Stimulated activated CD4-positive, alpha-beta T cell treated with anti-CD3 and anti-CD28 coated beads, Interleukin-1b, Interleukin-23, amount 100 ng/mL, for 1 hour (primary cell): ENCODE results near the gene PLK2.

Source experiments
- DNase-seq, 2 donors: peaks; one replicate each; pipeline ENCODE4 v3.0.0-alpha.2; 2020; ENCODE audit warnings: low read depth in 2 of 2

PLK2 gene

DNA sequence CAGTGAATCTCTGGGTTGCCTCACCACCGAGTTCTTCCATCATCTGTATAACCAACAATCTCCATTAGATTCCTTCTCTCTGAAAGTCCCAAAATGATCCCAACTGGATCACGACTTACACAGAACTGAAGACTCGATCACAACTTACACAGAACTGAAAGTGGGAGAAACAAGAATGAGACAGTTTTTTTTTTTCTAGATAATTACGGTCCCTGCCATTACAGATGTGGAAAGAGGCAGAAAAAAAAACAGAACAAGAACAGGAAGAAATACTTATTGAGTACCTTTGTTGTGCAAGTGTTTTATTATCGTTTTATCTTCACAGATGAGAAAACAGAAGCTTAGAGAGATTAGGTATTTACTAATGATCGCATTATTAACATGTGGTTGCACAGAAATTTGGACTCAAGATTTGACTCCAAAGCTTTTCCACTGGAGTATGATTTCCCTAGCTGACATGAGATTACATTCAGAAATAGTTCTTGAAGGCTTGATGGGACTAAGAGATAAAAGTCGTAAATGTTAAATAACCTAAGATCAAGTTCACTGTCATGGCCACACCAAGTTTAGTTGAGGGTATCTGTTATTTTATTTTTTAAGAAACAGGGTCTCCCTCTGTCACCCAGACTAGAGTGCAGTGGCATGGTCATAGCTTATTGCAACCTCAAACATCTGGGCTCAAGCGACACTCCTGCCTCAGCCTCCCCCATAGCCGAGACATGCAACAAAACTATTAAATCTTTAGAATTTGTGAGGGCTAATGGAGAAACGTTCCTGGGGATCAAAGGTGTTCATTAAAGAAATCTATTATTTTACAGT, 8.9 kb downstream of the PLK2 start:
- DNase-seq: no peak

DNA sequence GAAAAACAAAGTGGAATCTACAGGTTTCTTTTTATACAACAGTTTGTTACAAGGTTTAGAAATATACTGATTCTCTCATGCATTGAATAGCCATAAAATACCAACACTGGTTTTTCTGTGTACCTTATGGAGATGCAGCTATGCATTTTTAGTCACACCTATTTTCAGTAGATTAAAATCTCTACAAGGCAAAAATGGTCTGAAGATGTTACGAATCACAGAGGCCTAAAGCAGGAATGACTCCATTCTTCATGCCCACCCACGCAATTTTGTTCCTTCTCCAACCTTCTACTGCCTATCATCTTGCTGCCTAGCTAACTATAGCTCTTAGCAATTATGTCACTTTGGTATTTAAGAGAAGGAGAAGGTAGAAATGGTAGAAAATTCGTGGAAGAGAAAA, 9.9 kb downstream of the PLK2 start:
- DNase-seq: no peak

DNA sequence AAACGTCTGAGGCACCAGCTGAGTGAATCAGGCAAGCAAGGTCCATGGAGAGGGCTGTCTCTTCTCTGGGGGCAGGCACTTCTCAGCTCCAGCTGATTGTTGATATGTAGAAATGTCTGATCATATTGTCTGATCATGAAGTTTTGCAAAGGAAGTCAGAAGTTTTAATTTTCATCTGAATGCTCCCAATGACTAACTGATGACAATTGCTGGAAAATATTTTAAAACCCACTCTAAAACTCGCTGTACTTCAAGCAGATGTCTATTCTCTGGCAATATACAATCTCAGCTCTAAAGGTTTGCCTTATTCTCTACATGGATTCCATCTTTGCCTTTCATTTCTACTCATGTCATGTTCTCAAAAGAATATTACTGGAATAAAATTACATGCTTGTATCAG, 12.7 kb downstream of the PLK2 start:
- DNase-seq: no peak

DNA sequence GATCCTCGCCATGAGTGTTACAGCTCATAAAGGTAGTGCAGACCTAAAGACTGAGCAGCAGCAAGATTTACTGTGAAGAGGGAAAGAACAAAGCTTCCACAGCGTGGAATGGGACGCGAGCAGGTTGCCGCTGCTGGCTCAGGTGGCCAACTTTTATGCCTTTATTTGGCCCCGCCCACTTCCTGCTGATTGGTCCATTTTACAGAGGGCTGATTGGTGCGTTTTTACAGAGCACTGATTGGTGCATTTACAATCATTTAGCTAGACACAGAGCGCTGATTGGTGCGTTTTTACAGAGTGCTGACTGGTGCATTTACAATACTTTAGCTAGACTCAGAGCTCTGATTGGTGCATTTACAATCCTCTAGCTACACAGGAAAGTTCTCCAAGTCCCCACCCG, 13.9 kb downstream of the PLK2 start:
- no peak for DNase-seq

DNA sequence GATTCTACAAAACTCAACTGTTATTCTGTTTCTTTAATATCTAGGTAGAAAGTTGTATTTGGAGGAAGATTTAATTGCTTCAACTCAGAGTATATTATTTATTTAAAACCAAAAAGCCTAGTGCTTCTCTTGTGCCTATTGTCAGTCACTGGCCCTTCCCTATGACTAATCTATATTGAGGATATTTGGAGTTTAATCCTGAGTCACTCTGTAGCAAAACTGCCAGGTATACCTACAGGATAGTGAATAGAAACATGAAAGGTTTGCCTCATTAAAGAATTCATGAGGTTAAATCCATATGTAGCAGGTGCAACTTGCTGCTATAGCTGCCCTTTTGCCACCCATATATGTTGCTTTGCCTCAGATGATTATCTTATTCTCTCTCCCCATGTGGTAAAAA, 15.1 kb downstream of the PLK2 start:
- DNase-seq: no peak

DNA sequence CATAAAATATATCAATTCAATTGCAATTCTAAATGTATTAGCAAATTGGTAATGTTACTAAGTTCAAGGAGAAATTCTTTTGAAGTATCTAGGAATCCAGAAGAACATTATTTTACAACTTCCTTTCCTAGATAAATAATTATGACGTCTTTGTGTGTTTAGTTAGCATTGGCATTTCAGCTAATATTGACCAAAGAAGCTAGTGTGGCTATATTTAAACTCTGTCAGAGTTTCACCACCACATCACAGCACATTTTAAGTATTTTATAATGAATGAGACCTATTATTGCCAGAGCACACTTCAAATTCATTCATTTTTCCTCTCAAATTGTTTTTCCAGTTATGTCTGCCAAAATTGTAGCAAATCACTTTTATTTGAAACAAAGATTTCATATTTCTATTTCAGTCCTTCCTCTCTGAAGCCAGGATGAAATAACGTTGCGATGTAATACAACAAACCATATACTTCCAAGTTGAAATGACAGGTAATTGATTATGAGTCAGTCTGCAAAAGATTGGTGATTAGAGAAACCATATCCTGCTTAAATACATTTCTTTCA, 18.9 kb downstream of the PLK2 start:
- no peak for DNase-seq

DNA sequence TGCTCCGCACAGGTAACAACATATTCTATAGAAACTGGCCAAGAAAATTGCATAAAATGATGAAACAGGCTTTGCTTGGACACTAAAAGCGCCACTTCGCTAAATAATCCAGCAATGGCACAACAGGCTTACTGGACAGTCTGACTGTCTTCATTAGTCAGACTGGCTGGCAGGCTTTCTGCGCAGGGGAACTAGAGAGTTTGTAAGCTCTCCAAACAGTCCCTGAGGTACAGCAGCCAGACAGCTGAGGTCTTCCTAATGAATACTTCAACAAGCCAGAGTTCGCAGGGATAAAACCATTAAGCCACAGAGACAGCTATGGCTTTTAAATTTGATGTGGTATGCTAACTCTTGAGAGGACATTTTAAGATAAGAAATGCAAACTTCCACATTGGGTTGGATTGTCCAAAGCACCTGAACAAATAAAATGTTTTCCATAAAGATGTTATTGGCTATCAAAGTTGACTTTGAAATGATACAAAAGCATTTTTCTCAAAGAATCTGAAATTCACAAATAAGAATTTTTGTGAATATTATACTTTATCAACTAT, 20.7 kb downstream of the PLK2 start:
- no peak for DNase-seq

DNA sequence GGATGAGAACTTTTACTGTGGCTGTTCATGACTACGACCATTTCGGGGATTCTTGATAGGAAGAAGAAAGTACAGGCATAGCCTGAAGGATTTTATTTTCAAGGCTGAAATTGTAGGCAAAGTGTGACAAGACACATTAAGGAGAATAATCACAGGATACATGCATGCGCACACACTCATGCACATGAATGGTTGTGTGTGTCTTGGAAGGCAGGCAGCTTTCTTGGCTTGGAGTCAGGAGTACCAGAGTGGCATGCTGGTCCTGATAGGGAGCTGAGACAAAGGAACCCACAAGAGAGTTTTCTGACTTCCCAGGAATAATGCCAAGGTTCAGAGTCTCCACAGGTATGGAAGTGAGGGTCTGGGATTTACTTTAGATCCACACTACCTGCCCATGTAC, 22.2 kb downstream of the PLK2 start:
- no peak for DNase-seq

DNA sequence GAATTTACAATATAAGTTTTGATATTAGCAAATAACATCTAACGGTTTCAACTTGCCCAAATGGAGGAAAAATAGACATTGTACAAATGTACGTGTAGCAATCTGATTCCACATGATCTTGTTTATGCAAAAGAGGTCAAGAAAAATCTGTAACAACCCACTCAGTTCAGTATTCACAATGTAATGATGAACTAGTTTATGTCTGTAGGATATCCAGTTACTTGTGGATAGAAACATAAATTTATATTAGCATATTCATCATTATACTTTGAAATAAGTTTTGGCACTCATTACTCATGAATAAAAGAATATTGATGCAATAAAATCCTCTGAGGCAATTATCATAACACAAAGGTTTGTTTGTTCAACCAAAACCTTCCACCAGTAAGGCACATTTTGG, 28.1 kb downstream of the PLK2 start:
- no peak for DNase-seq

DNA sequence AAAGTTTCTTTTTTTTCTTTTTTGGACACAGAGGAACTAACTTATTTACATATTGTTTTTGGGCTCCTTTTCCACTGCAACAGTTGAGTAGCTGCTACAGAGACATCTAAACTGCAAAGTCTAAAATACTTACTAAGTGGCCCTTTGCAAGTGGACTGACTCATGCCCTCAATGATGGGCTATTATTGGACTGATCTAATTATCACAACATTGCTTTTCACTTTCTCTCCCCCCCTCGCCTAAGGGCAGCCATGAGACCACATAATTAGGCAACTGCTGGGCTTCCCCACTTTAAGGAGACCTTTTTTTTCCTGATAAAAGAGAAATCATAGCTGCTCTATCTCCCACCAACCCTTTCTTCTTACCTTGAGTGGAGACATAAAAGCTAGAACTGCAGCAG, 47.0 kb downstream of the PLK2 start:
- DNase-seq: no peak

DNA sequence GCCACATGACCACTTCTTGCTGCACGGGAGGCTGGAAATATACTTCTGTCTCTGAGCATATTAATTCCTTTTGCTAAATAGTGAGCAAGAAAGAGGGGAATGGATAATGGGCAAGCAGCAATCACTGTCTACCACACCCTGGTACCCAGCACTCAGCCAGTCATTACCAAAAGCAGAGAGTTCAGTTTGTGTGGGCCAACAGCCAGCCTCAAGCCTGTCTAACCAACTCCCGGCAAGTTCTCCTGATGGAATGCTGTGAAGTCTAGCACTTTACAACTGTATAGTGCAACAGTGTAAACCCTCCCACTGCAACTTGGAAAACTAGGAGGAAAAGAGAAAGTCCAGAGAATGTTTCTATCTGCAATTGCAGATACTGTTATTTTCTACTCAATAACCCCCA, 47.8 kb downstream of the PLK2 start:
- no peak for DNase-seq

DNA sequence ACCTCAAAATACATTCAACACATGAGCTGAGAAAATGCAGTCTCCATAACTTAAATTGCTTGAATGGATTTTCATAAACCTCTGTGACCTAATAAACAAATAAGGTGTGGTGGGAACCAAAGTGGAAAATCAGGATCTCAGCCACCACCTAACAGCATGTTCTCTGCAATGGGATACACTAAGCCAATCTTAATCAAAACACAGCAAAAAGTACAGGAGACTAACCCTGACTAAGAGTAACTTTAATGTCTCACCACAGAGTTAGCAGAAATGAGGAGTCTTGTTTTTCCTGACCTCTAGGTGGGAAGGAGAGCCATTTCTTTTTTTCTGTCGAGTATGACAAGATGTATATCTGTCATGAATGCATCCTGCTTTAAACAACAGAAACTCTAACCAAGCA, 48.5 kb downstream of the PLK2 start:
- DNase-seq: no peak

DNA sequence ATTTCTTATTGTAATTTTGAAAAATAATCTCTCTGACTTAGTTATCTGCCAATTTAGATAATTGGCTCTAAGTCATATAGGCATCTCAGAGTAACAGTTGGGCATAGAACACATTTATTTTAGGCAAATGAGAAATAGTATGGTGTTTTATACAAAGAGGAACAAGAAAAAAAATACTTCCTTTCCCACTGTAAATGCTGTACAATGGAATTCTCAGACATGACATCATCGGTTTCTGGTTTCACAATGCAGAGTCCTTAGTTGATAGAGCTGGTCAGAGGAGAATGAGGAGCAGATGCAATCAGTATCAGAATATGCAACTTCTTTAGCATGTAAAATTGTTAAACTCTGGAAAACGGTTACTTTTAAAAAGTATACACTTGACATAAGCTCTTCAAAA, 49.4 kb downstream of the PLK2 start:
- DNase-seq: no peak

DNA sequence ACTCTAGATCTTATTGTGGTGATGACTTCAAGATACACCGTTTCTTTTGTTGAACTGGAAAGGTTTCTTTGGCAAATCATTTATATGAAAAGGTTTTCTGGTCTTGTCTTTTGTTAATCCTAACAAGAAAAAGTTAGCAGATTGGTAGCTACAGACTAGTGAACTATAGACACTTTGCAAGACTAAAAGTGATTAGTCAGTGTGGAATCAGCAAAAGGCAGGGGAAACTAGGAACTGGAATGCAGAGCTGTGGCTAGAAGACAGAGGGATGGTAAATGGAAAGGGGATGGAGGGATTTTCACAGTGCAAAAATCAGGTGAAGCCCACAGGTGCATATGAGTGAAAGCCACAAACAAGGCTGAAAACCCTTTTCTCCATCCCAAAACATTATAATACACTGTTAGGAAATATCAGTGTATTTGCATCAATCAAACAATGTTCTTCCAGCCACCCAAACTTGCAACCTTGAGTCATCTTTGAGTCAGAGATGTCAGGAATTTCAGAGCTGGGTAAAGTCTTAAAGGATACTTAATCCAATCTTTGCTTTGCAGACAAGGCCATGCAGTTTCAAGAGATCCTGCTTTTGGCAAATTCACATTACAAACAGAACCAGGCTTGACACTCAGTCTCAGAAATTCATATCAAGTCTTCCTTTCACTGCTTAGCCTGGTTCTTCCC, 52.7 kb downstream of the PLK2 start:
- no peak for DNase-seq

DNA sequence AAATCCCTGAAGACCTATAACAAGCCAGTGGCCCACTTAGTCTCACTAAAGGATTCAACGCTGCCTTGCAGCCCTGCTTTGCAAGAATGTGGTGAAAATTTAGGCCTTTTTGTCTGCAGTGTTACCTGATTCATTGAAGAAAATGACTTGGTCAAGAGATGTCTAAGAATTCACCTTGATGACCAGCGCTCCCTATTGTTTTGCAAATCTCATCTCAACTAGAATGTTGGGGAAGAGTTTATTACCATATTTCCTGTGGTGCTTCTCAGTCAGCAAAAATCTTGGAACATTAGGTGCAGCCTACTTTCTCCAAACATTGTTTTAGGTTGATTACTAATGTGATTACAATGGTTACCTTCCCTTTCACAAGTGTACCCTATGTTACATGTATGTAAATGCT, 53.5 kb downstream of the PLK2 start:
- DNase-seq: no peak

DNA sequence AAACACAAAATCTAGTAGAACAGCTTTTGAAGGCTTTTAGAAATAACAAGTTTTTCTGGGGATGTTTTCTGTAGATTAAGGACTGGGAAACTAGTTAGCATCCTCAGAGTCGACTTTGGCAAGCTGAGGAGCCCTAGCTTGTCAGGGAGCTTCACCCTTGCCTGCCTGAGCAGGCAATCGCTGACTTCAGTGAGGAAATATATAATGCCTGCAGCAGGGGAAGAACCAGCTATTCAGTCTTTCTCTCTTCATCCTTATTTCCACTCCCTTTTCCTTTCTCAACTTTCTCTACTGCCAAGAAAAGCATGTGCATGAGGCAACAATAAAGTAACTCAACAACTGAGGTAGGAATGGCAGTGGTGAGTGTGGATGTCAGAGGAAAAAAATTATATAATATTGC, 54.7 kb downstream of the PLK2 start:
- DNase-seq: no peak

DNA sequence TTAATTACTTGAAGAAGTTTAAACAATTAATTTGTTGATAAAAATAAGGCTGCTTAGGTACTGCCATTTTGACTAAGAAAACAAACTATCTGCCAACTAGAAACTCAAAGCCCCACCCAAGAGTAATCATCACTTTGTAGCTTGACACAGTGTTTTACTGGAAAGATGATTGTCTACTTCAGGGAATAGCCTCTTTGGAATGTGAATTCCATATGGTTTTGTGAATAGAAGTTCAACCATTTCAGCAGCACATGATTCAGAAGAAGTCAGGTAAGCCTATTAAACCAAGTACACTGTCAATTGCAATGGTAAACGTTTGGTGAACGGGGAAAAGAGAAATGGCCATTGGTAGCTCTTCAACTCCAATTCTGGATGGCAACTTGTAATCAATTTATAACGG, 55.2 kb downstream of the PLK2 start:
- no peak for DNase-seq
